ENCODE measurements around the gene RBKS.

DNA sequence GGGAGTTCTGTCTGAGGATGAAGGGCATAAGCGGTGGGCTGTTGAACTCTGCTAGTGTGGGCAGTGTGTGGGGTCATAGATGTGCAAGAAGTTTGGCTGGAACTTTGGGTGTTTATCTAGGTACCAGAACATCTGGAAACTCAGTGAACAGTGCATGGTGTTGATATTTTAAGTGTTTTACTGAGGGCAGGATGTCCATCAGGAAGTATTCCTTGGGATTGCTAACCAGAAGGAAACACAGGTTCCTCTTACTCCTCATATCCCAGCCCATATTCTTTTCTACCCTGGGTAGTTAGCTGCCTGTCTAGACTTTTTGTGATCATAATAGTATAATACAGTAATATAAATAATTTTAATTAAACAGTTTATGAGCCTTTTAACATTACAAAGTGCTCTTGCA is 15.9 kb upstream of the RBKS start:
- TF ChIP-seq, protein P1, sequence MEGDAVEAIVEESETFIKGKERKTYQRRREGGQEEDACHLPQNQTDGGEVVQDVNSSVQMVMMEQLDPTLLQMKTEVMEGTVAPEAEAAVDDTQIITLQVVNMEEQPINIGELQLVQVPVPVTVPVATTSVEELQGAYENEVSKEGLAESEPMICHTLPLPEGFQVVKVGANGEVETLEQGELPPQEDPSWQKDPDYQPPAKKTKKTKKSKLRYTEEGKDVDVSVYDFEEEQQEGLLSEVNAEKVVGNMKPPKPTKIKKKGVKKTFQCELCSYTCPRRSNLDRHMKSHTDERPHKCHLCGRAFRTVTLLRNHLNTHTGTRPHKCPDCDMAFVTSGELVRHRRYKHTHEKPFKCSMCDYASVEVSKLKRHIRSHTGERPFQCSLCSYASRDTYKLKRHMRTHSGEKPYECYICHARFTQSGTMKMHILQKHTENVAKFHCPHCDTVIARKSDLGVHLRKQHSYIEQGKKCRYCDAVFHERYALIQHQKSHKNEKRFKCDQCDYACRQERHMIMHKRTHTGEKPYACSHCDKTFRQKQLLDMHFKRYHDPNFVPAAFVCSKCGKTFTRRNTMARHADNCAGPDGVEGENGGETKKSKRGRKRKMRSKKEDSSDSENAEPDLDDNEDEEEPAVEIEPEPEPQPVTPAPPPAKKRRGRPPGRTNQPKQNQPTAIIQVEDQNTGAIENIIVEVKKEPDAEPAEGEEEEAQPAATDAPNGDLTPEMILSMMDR (IDR thresholded peaks at IDR 0.05 in 8 of 11, conservative IDR thresholded peaks at IDR 0.05 in 3 of 11), result no peak
- TF ChIP-seq POLR2A (IDR thresholded peaks at IDR 0.05), result no peak

Measured in spleen (tissue), 7 donors.